NCI-H1092 treated with DMSO at 0.1 percent for 48 hours (cell line): ENCODE data around the gene TLE4.

Source experiments
- DNase-seq: peaks from one replicate; lab custom pipeline; 2025; lab: John Stamatoyannopoulos, UW

TLE4 gene

GRCh38 chr9:79572032-79572607 lies 355 bp downstream of the TLE4 start:
- peak; percentile 36 for DNase-seq

- peak; percentile 22 for DNase-seq
These were observed 1.0 kb downstream of the TLE4 start for GRCh38 chr9:79572608-79573411.

DNA sequence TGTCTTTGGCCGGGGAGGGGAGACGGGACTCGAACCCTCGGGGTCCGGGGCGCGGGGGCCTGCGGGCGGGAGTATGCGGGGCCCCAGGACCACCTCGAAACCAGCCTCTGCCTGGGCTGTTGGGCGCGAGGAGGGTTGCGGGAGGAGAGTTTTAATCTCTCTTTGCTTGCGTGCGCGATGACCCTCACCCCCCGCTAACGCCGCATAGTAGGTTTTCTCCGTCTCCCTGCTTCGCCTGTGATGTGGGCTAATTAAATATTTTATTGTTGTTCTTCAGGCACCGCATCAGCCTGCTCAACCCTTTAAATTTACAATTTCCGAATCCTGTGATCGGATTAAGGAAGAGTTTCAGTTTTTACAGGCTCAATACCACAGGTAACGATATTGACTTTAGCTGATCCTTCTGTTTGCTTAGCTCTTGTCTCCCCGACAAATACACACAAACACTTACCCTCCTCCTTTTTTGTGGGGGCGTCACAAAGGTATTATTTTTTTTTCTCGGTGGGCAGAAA lies 1.7 kb downstream of the TLE4 start:
- peak; percentile 16 for DNase-seq

DNA sequence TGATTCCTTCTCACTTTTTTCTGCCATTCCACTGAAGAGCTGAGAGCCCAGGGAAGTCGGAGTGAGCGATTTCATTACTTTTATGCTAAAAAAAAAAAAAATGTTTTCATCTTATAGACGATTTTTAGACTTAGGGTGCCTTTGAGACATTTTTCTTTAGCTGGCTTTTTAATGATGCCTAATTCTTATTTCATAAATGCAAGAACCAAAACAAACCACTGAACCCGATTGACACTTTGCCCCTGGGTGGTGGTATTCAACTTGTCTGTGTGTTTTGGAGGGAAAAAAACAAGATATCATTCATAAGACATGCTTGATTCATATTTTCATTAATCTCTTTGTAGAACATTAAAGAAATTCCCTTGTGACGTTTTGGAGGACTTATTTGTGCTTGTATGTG lies 2.4 kb downstream of the TLE4 start:
- no peak for DNase-seq

- no peak for DNase-seq
These were observed 3.0 kb downstream of the TLE4 start for GRCh38 chr9:79574781-79575180.

DNA sequence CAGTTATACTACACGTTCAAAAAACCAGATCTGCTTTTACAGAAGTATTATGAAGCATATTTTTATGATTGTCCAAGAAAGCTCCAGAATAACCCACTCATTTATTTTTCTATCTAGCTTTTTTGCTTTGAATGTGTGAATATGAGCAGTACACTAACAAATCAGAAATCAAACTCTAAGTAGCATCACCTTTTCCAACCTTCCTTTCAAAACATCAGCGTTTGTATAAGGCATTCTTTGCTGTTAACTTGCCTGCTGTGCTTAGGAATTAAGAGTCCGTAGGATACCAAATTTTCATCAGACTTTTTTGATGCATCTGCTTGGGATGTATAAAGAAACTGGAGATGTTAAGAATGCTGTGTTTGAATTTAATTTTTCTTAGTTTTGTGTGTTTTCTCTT lies 3.8 kb downstream of the TLE4 start:
- no peak for DNase-seq

DNA sequence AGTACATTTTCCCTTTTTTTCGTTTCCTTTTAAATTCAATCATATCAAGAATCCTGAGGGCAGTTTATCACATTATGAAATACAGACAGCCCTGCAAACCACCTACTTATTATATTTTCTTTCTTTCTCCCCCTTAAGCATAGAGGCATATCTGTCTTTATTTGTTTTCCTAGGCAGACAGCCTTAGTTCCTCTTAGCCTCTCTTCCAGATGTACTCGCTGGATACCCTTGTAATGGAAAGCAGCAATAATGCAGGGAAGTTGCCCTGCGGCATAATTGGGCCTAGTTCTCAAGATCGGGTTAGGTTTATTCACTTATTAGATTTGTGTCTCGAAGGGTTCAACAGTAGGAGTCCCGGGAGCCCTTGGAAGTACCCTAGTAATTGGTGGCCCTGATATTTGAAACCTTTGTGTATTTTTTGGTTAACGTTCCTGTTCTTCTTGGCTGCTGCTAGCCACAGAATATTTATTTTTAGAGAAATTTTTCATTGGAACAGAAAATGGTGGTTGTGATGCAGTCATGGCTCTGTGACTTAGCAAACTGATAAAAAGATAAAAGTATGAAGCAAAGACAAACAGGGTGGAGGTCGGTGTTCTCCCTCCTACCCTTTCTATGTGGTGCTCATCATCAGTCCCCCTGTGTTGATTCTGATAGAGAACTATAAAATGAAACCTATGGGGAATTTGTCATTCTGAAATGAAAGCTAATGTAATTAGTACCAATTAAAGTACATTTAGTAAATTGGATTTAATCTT lies 6.4 kb downstream of the TLE4 start:
- DNase-seq, result no peak

DNA sequence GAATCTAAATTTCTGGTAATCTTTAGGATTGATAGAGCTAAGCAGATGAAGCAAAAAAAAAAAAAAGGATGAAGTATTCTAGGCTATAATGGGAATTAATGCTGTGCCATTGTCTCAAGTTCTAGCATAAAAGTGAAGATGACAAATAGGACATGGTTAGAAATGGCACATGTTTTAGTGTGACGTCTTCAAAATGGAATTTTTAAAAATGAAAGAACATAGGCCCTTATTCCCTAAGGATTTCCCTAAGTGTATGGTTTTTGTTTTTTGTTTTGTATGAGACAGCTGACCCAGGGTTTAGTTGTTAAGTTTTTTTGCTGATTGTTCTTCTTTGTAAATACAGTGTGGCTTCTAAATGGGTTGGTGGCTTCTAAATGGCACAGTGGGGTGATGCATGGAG lies 7.1 kb downstream of the TLE4 start:
- no peak for DNase-seq

- DNase-seq, result no peak
These were observed 7.9 kb downstream of the TLE4 start for GRCh38 chr9:79579624-79580023.

DNA sequence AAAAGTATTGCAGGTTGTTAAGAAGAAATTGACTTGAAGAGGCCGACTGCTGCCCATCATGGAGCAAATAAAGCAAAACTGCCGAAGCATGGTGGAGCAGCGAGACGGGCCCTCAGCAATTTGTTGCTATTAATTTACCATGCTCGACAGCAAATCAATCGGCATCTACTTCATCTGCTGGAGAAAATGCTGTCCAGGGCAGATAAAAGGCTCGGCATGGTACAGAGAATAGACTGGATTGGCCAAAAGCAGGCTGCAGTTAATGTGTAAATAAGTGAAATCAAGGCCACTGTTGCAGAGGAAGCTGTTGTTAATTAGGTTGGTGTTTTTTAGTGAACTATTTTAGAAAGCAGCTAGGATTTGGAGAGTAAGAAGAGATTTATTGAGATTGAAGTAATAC lies 8.3 kb downstream of the TLE4 start:
- no peak for DNase-seq

DNA sequence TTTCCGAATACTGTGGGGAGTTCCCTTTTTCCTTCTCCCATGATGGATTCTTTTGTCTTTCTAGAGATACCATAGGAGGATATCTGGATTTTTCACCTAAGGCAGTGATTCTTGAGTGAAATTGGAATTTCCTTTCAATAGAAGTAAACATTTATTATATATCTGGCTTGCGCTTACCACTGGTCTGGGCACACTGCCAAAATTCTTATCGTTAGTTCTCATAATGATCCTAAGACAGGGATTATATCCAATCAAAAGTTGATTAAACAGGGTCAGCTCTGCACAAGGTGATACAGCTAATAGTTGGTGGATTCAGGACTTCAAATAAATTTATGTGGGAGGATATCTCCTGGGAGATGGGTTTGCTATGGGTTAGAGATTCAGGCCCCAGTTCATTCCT lies 9.6 kb downstream of the TLE4 start:
- DNase-seq, result no peak

DNA sequence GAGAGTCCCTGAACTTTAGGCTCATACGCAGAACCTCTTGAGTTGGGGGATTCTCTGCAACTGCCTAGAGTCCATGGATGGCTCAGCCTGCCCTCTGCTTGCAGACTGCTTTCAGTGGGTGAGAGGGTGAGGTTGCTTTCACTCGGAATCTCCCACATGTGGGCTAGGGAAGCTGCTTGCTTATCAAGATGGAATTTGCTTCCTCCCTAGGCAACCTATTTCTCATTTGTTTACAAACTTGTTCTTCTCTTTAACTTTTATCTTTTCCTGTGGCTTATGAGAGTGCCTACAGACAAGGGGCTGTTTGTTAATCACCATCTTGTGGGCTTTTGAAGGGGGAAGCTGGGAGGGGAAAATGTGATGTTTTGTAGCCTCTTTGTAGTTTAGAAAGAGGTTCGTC lies 10.0 kb downstream of the TLE4 start:
- DNase-seq, result no peak

DNA sequence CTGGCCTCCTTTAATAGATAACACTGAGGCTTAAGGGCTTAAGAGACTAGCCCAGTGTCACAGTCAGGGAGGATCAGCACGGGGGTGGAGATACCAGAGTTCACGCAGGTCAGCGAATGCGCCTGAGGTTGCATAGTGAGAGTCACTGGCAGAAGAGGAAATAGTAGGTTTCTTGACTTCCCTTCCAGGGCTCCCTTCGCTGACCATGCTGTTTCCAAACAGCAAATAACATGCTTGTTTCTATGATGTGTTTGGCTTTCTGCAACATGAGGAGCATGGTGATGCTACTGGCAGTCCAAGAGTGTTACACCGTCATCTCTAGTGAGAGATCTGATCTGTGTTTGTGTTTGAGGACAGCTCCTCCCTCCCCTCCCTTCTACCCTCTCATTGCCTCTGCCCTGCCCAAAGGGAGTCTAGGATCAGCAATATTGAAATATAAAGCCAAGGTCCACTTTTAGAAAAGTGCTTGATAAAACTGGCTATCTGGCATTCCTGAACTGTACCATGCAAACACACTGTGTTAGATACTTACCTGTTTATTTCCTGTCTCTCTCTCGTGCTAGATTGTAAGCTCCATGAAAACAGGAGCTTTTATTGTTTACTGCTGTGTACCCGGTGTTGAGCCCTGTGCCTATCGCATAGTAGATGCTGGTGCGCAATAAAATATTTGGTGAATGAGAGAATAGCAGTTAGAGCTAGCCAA lies 12.3 kb downstream of the TLE4 start:
- no peak for DNase-seq

- DNase-seq, result no peak
These were observed 12.9 kb downstream of the TLE4 start for GRCh38 chr9:79584655-79584982.

- no peak for DNase-seq
These were observed 16.9 kb downstream of the TLE4 start for GRCh38 chr9:79588488-79589223.

GRCh38 chr9:79591458-79591857 lies 19.7 kb downstream of the TLE4 start:
- DNase-seq, result no peak

GRCh38 chr9:79592726-79593493 lies 21.1 kb downstream of the TLE4 start:
- DNase-seq, result no peak

DNA sequence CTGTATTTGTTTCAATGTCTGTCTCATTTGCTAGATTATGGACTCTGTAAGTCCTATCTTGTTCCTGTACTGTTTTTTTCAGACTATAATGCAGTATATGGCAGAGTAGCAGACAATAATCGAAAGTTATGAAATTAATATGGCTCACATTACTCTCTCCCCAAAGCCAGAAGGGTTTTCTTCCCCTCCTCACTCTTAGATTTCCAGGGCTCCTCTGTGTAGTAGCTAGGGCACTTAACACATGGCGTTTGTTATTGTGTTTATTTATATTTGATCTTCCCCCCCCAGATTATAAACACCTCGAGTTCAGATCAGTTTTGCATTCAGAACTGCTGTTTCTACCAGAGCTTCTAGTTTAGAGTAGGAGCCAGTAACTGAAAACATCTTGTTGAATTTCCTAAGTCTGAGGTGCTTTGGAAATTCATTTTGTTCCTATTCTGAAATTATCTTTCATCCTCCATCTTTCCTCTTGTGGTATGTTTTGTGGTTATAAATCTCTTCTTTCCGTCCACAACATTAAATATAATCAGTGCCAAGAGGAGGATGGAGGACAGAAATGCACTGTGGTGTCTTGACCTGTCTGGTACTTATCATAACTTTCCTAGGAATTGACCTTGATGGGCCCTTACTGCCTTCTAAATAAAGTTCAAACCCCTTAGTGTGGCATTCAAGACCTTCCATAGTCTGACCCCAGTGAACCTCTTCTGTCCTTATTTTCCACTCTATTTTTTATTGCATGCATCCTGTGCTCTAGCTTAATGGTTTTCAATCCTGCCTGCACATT lies 27.0 kb downstream of the TLE4 start:
- DNase-seq, result no peak

DNA sequence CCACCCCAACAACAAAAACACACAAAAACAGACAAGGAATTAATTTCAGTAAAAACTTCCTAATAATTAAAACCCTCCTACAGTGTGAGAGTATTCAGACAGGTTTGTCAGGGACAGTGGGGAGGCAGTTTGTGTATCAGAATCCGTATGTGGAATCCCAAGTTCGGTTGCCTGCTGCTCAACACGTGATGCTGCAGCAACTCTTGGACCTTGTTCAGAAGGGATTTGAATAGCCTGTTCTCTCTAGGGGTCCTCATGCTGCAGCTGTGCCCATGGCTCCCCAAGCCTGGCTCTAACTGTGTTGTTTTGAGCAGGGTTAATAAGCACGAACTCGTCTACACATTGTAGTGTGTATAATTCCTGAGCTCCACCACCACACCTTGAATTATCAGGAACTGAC lies 28.7 kb downstream of the TLE4 start:
- no peak for DNase-seq

DNA sequence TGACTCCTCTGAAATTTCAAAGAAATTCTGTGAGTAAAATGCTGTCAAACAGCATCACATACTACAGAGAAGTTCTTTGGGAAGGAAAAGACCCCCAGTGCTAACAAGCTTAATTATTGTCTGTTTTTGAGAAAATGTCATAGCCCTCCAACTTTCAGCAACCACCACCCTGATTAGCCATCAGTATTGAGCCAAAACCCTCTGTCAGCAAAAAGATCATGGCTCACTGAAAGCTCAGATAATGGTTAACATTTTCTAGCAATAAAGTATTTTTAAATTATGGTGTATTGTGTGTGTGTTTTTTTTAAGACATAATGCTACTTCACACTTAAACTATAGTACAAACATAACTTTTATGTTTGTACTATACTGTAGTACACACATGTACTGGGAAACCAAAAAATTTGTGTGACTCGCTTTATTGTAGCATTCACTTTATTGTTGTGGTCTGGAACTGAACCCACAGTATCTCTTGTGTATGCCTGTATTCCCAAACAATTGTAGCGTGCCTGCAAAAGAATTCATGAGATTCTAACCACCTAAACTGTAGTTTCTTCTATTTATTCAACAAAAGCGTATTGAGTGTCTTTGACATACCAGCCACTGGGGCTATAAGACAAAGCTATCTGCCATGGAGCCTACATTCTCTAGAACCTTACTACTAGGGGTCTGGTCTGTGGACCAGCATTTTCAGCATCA lies 31.6 kb downstream of the TLE4 start:
- DNase-seq, result no peak
